Adrenal gland (tissue), 5 donors: ENCODE data around the gene FMN2.

ENCODE experiments used
- POLR2A ChIP-seq, 2 donors: fragments of 450-650 bp; IDR thresholded peaks; one replicate each; pipeline ENCODE4 v1.6.1; 2017; ENCODE audit warnings: antibody characterized with exemption in 2 of 2, mild to moderate bottlenecking in 2 of 2, moderate library complexity in 1 of 2
- TF ChIP-seq, protein P1 (sequence below), 6 experiments: fragments of 450-650 bp in 4 of 6; fragments of 200-600 bp in 2 of 6; sonication (generic) in 1 of 6; IDR thresholded peaks; 1 replicate in 5 of 6; 2 replicates in 1 of 6; pipeline versions ENCODE4 v1.5.1 to v1.8.0; 2016 to 2021; ENCODE audit warnings: antibody characterized with exemption in 6 of 6, mild to moderate bottlenecking in 2 of 6, moderate library complexity in 1 of 6
- donor health status: DM: no; HTN: no; CAD: no.

DNA sequence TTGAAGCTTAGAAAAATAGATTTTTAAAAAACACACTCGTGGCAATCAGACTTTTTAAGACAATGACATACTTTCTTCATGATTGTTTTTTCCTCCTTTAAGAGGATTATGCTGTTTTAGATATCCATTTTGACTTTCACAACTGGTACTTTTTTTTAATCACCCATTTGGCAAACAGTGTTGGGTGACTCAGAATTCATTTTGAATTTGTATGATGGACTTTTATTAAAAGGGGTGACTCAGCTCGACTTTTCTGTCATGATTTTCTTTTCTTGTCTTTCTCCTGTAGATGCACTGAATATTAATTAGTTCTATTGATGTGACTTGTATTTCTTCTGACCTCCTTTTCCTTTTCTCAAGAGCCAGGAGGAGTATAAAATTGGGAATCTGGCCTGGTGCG lies 44.7 kb downstream of the FMN2 start:
- TF ChIP-seq, protein P1, sequence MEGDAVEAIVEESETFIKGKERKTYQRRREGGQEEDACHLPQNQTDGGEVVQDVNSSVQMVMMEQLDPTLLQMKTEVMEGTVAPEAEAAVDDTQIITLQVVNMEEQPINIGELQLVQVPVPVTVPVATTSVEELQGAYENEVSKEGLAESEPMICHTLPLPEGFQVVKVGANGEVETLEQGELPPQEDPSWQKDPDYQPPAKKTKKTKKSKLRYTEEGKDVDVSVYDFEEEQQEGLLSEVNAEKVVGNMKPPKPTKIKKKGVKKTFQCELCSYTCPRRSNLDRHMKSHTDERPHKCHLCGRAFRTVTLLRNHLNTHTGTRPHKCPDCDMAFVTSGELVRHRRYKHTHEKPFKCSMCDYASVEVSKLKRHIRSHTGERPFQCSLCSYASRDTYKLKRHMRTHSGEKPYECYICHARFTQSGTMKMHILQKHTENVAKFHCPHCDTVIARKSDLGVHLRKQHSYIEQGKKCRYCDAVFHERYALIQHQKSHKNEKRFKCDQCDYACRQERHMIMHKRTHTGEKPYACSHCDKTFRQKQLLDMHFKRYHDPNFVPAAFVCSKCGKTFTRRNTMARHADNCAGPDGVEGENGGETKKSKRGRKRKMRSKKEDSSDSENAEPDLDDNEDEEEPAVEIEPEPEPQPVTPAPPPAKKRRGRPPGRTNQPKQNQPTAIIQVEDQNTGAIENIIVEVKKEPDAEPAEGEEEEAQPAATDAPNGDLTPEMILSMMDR (IDR thresholded peaks at IDR 0.05): no peak
- no peak for TF ChIP-seq POLR2A (IDR thresholded peaks at IDR 0.05)
